GM19239 (cell line): ENCODE results near the gene HGFAC.
"Not testable (repeated sequence)": the region's sequence is repeated elsewhere in the genome, so short reads cannot be mapped to it uniquely, and the experiment has no call there.

ENCODE experiments used
- DNase-seq: peaks from one replicate; pipeline ENCODE4 v3.0.0; 2011; ENCODE audit warnings: low spot score; ENCODE audit not compliant: insufficient read length
- FAIRE-seq: peaks from 2 replicates; lab custom pipeline; 2011; peaks lifted over from hg19 to GRCh38; lab: Jason Lieb, UNC

The HGFAC gene

DNA sequence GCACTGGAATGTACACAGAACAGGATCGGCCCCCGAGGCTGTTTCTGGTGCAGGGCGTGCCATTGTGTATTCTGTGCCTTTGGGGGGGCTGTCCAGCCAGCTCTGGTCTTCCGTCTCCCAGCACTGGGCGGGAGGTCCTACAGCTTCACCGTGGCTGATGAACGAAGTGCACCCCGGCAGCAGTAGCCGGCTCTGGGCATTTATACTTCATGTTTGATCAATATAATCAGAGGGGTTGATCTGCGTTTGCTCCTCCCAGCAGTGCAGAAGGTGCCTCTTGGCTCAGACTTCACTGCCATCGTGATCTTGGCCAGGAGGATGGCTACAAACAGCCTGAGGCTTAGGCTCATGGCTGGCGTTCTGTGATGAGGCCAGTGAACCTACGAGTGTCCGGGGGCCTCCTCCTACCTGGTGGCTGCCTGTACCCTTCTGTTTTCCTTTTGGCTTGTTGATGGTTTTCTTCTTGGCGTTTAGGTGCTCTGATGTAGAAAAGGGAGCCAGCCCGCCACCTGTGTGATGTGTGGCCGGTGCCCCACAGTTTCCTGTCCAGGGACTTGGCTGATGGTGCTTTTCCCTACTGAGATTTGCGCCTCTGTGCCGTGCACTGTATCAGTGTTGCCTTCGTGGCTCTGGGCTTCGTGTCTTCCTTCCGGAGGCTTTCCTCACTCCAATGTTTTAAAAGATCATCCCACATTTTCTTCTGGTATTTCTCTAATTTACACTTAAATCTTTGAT lies 31.2 kb upstream of the HGFAC start:
- DNase-seq = no peak
- no peak for FAIRE-seq

GRCh38 chr4:3411190-3411589 lies 30.6 kb upstream of the HGFAC start:
- DNase-seq, FAIRE-seq: not testable (repeated sequence)

DNA sequence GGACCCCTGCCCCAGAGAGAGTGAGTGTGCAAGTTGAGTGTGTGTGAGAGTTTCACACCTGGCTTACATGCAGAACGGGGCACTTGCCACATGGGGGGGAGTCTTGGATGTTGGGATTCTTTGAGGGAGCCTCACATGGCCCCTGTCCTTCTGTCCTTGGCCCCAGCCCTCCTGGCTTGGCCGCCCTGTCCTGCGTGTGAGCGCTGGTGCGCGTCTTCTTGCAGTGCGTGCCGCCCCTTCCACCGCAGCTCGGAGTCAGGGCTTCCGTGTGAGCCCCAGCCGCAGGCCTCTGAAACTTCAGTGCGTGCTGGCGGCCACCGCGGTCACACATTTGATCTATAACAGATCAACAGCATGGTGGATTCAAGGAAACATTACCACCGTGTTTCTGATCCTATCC lies 30.1 kb upstream of the HGFAC start:
- DNase-seq = no peak
- FAIRE-seq = no peak

- FAIRE-seq (no peak), DNase-seq (no peak)
These were observed 29.3 kb upstream of the HGFAC start for GRCh38 chr4:3412257-3413020.

DNA sequence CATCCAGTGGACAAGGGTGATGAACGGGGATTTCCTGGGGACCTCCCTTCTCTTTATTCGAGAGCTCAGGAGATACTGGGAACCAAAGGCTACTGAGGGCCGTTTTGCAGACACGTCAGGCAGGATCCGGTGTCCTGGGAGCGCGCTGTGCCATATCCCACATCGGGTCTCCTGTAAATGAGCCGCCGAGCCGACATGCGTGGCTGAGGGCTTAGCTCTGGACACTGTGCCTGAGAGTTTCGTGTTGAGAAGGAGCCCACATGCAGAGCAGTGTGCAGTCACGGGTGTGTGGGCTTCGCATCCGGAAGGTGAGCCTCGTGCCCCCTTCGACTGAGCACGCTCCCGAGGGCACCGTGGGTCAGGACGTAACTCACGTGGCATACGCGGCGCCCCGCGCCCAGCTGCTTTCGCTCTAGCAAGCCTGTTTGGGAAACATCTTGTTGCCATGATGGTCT lies 28.5 kb upstream of the HGFAC start:
- no peak for FAIRE-seq
- DNase-seq = no peak

GRCh38 chr4:3413675-3414420 lies 27.9 kb upstream of the HGFAC start:
- FAIRE-seq (no peak), DNase-seq (no peak)

- DNase-seq (no peak), FAIRE-seq (no peak)
These were observed 27.1 kb upstream of the HGFAC start for GRCh38 chr4:3414421-3415279.

DNA sequence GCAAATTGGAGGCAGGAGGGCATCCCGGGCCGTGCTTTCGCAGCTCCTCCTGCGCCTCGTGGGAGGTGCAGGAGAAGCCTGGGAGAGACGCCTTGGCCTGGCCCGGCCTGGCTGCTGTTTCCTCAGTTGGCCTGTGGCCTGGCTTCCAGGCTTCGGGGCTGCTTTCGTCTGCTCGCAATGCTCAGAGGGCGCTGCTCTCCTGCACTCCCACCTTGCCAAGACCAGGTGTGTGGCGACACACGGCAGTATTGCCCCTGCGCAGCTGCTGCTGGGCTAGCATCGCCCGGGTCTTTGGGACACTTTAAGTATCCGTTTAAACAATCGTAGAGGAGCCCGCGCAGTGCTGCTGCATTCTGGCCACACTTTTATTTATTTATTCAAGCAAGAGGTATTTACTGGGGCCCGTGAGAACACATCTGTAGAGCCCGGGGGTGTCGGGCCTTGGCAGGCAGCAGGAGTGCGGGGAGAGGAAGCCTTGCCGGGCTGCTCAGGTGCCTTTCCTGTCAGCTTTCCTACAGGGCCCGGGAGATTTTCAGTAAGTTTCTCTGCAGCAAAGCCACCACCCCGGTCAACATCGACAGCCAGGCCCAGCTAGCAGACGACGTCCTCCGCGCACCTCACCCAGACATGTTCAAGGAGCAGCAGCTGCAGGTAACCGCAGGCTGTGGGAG lies 26.2 kb upstream of the HGFAC start:
- FAIRE-seq (no peak), DNase-seq (no peak)

DNA sequence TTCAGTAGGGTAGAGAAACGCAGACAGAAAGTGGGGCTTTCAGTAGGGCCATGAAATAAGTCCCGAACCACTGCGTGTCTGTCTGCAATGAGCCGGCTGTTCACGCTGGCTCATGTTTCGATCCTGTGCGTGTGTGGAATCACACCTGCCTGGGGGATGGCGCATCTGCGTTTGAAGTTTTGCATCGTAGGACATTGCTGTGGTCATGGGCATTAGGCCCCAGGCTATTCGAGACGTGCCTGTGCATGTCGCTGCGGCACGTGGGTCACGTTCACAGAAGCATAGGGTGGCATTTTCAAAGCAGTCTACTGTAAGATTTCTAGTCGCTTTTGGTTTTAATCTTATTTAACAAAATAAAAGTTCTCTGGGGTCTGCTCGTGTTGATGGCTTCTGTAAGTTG lies 25.5 kb upstream of the HGFAC start:
- no peak for DNase-seq
- no peak for FAIRE-seq

GRCh38 chr4:3416821-3417221 lies 24.9 kb upstream of the HGFAC start:
- DNase-seq (no peak), FAIRE-seq (no peak)

DNA sequence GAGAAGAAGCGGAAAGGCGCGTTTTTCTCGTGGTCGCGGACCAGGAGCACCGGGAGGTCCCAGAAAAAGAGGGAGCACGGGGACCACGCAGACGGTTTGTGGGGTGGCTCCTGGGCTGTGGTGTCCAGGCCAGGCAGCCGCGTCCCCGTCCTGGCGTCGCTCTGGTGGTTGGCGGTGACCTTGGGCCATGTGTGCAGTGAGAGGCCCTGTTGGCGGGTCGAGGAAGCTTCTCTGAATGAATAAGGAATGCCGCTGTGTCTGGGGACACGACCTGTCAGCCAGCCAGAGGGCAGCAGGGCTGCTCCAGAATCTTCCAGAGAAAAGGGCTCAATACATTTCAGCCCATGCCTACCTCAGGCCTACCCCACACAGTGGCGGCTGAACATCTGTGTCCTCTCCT lies 24.3 kb upstream of the HGFAC start:
- DNase-seq (no peak), FAIRE-seq (no peak)

- FAIRE-seq = no peak
- DNase-seq = no peak
These were observed 23.6 kb upstream of the HGFAC start for GRCh38 chr4:3418029-3418762.

- FAIRE-seq = no peak
These were observed 21.7 kb upstream of the HGFAC start for GRCh38 chr4:3419836-3420605.

DNA sequence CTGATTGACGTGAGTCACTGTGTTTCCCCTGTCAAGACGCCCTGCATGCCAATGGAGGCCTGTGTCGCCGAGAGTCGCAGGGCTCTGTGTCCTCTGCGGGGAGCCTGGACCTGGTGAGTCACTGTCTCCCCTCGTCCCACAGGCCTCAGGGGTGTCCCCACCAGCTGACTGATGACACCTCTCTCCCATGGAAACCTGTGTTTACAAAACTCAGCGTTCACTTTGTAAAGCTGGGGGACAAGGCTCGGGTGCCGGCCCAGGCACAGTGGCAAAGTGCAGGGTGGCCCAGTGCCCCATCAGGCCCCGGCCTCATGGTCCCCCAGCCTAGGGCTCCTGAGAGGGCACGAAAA lies 21.2 kb upstream of the HGFAC start:
- DNase-seq = no peak
- no peak for FAIRE-seq

More at GRCh38 chr4:3419836-3420605, 21.7 kb upstream of the HGFAC start:
- DNase-seq = no peak

- FAIRE-seq = no peak
- no peak for DNase-seq
These were observed 20.8 kb upstream of the HGFAC start for GRCh38 chr4:3420956-3421355.

DNA sequence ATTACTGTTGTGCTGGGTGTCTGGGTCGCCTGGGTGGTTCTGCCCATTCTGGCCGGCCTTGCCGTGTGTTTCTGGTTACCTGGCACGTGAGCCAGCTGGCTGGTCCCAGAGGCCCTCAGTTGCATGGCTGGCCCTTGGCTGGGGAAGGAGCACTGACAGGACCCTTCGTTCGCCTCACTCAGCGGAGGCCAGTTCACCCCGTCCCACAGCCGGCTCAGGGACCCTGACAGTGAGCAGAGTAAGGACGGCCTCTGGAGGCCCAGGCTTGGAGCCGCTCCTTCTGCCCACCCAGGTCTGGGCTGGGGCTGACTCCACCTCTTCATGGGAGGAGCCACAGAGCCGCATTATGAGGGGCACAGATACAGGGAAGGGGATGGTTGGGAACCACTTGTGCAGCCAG lies 20.3 kb upstream of the HGFAC start:
- no peak for FAIRE-seq
- DNase-seq = no peak

- DNase-seq = no peak
- FAIRE-seq = no peak
These were observed 19.4 kb upstream of the HGFAC start for GRCh38 chr4:3422241-3422801.

- DNase-seq (no peak), FAIRE-seq (no peak)
These were observed 18.9 kb upstream of the HGFAC start for GRCh38 chr4:3422808-3423297.
